ENCODE measurements around the gene PTBP3. TPM values are rescaled to one million over a fixed set of nuclear protein-coding genes. Genes with fewer than 3 reads are reported as not detected.
"Not testable (repeated sequence)": the region's sequence is repeated elsewhere in the genome, so short reads cannot be mapped to it uniquely, and the experiment has no call there.

Gene PTBP3
- total RNA-seq, 1 donor from 2014 or later = 108 TPM

GRCh38 chr9:112193572-112194288, 139.7 kb downstream of the PTBP3 start:
- no peaks in the 10 kb centered on the region for H3K79me2 ChIP-seq (ENCODE audit: insufficient read depth, low read length)
- Mint-ChIP-seq H3K9me3 (ENCODE audit: unreplicated experiment) (peaks cover 2% of the 10 kb centered on the region), H3K4me1 (ENCODE audit: low read depth, unreplicated experiment) (no peaks in the 10 kb centered on the region), H3K27me3 (ENCODE audit: low read depth, unreplicated experiment) (no peaks in the 10 kb centered on the region), H3K36me3 (ENCODE audit: low read depth, unreplicated experiment) (peaks cover 12% of the 10 kb centered on the region), H3K27ac (ENCODE audit: unreplicated experiment) (no peak overlapping the region), H3K4me3 (ENCODE audit: unreplicated experiment) (no peak overlapping the region)
- H3K27me3 ChIP-seq (ENCODE audit: insufficient read depth, low read length) = no peaks in the 10 kb centered on the region
- no peak overlapping the region for H3K9ac ChIP-seq (ENCODE audit: low read length)
- H3K4me3 ChIP-seq (ENCODE audit: insufficient read depth, low read depth, low read length) = no peak overlapping the region
- TF ChIP-seq EZH2 (IDR thresholded peaks at IDR 0.05; ENCODE audit: insufficient read depth, low read length) (no peak), CTCF (IDR thresholded peaks at IDR 0.05; ENCODE audit: insufficient read depth, low read depth, low read length) (no peak)
- no peak for DNase-seq (ENCODE audit: low read depth)
- H3K4me2 ChIP-seq (ENCODE audit: low read length) = no peak overlapping the region
- no peaks in the 10 kb centered on the region for H3K4me1 ChIP-seq (ENCODE audit: insufficient read depth, low read length)
- no peaks in the 10 kb centered on the region for H3K36me3 ChIP-seq (ENCODE audit: insufficient read depth, low read length)
- H4K20me1 ChIP-seq (ENCODE audit: insufficient read depth, low read length) = no peaks in the 10 kb centered on the region
- H3K9me3 ChIP-seq (ENCODE audit: insufficient read depth, low read depth, low read length) = no peaks in the 10 kb centered on the region
- peak; percentile 58 for FAIRE-seq
- H3K27ac ChIP-seq (ENCODE audit: low read depth, low read length) = no peak overlapping the region
- no peak overlapping the region for H2AFZ ChIP-seq (ENCODE audit: low read depth, low read length)

GRCh38 chr9:112190320-112190719, 143.1 kb downstream of the PTBP3 start:
- not testable (repeated sequence) for H3K27me3 ChIP-seq (ENCODE audit: insufficient read depth, low read length); H3K9me3 Mint-ChIP-seq (ENCODE audit: unreplicated experiment); H3K36me3 ChIP-seq (ENCODE audit: insufficient read depth, low read length); H3K9ac ChIP-seq (ENCODE audit: low read length); FAIRE-seq; H3K9me3 ChIP-seq (ENCODE audit: insufficient read depth, low read depth, low read length); H2AFZ ChIP-seq (ENCODE audit: low read depth, low read length); H3K4me3 ChIP-seq (ENCODE audit: insufficient read depth, low read depth, low read length); DNase-seq (ENCODE audit: low read depth); H3K27ac ChIP-seq (ENCODE audit: low read depth, low read length); H3K4me2 ChIP-seq (ENCODE audit: low read length); H3K4me1 ChIP-seq (ENCODE audit: insufficient read depth, low read length); H4K20me1 ChIP-seq (ENCODE audit: insufficient read depth, low read length); H3K27ac Mint-ChIP-seq (ENCODE audit: unreplicated experiment); H3K4me3 Mint-ChIP-seq (ENCODE audit: unreplicated experiment); H3K27me3 Mint-ChIP-seq (ENCODE audit: low read depth, unreplicated experiment); H3K4me1 Mint-ChIP-seq (ENCODE audit: low read depth, unreplicated experiment); H3K36me3 Mint-ChIP-seq (ENCODE audit: low read depth, unreplicated experiment); H3K79me2 ChIP-seq (ENCODE audit: insufficient read depth, low read length)

GRCh38 chr9:112188884-112189283, 144.5 kb downstream of the PTBP3 start:
- TF ChIP-seq EZH2 (IDR thresholded peaks at IDR 0.05; ENCODE audit: insufficient read depth, low read length) (no peak), CTCF (IDR thresholded peaks at IDR 0.05; ENCODE audit: insufficient read depth, low read depth, low read length) (no peak)
- no peak for FAIRE-seq
- H3K27me3 ChIP-seq (ENCODE audit: insufficient read depth, low read length) = no peaks in the 10 kb centered on the region
- H3K4me2 ChIP-seq (ENCODE audit: low read length) = no peak overlapping the region
- no peaks in the 10 kb centered on the region for H3K36me3 ChIP-seq (ENCODE audit: insufficient read depth, low read length)
- no peak overlapping the region for H3K27ac Mint-ChIP-seq (ENCODE audit: unreplicated experiment)
- no peaks in the 10 kb centered on the region for H3K4me1 ChIP-seq (ENCODE audit: insufficient read depth, low read length)
- H4K20me1 ChIP-seq (ENCODE audit: insufficient read depth, low read length) = no peaks in the 10 kb centered on the region
- no peak overlapping the region for H2AFZ ChIP-seq (ENCODE audit: low read depth, low read length)
- no peak overlapping the region for H3K4me3 Mint-ChIP-seq (ENCODE audit: unreplicated experiment)
- H3K79me2 ChIP-seq (ENCODE audit: insufficient read depth, low read length) = no peaks in the 10 kb centered on the region
- no peaks in the 10 kb centered on the region for H3K27me3 Mint-ChIP-seq (ENCODE audit: low read depth, unreplicated experiment)
- no peak overlapping the region for H3K9ac ChIP-seq (ENCODE audit: low read length)
- H3K9me3 ChIP-seq (ENCODE audit: insufficient read depth, low read depth, low read length) = no peaks in the 10 kb centered on the region
- H3K4me3 ChIP-seq (ENCODE audit: insufficient read depth, low read depth, low read length) = no peak overlapping the region
- no peak overlapping the region for H3K27ac ChIP-seq (ENCODE audit: low read depth, low read length)
- peaks cover 2% of the 10 kb centered on the region for H3K9me3 Mint-ChIP-seq (ENCODE audit: unreplicated experiment)
- H3K4me1 Mint-ChIP-seq (ENCODE audit: low read depth, unreplicated experiment) = no peaks in the 10 kb centered on the region
- no peak for DNase-seq (ENCODE audit: low read depth)
- peaks cover 7% of the 10 kb centered on the region for H3K36me3 Mint-ChIP-seq (ENCODE audit: low read depth, unreplicated experiment)

Measured in astrocyte (in vitro differentiated cells and primary cell).